Measurements from ENCODE around the gene MAP3K20.

DNA sequence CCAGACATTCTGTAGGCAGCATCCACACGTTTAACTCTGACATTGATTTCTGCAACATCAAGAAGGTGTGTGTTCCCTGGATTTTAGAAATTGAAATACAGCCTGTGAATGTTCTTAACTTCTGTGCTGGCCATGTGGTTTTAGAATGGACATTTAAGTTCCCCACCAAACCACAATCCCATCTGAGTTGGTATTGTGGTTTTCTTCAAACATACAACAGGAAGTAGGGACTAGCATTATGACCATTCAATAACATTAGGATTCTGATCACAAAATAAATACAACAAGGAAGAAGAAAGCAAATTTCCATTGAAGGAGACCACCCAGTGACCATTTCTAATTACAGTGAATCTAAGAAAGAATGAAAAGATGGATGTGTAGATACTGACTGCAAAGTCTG, 51.2 kb downstream of the MAP3K20 start:
- TF ChIP-seq TAF1 (IDR thresholded peaks at IDR 0.05; ENCODE audit: borderline replicate concordance, low read depth, low read length) (no peak), POLR2A (IDR thresholded peaks at IDR 0.05; ENCODE audit: low read depth, low read length) (no peak)
